WTC11 (cell line): ENCODE measurements around the gene IKBKG. TPM values are rescaled to one million over a fixed set of nuclear protein-coding genes. Genes with fewer than 3 reads are reported as not detected.

Experiments
- ATAC-seq: fragments of 200-7000 bp; cut with Tn5 transposase; 2 replicates; pipeline ENCODE4 v1.10.0; 2021; ENCODE audit warnings: mild to moderate bottlenecking, moderate library complexity
- CTCF ChIA-PET: fragments of 300-600 bp; sonication (Branson Sonifier 250); formaldehyde crosslinking; loops from one replicate; lab custom pipeline; 2021; ENCODE audit warnings: antibody characterized with exemption; lab: Charles Lee
- POLR2A ChIA-PET: fragments of 350-600 bp; sonication (Branson Sonifier 250); formaldehyde crosslinking; loops from one replicate; lab custom pipeline; 2021; ENCODE audit warnings: antibody characterized with exemption; lab: Charles Lee
- DNase-seq: peaks from one replicate; pipeline ENCODE4 v3.0.0; 2021; ENCODE audit warnings: low spot score
- H3K27ac Mint-ChIP-seq: 2 replicates; pipeline ENCODE4 v1.8.0; 2021; ENCODE audit warnings: mixed read lengths
- H3K27me3 Mint-ChIP-seq: 2 replicates; pipeline ENCODE4 v1.8.0; 2021; ENCODE audit warnings: low read depth, mild to moderate bottlenecking, moderate library complexity, mixed read lengths
- H3K36me3 Mint-ChIP-seq: 2 replicates; pipeline ENCODE4 v1.8.0; 2021; ENCODE audit warnings: mixed read lengths
- H3K4me1 Mint-ChIP-seq: 2 replicates; pipeline ENCODE4 v1.8.0; 2022; ENCODE audit warnings: mixed read lengths
- H3K4me3 Mint-ChIP-seq: 2 replicates; pipeline ENCODE4 v1.8.0; 2021; ENCODE audit warnings: mild to moderate bottlenecking, moderate library complexity, mixed read lengths
- H3K9me3 Mint-ChIP-seq: 2 replicates; pipeline ENCODE4 v1.8.0; 2021; ENCODE audit warnings: mixed read lengths
- ARID4B ChIP-seq: sonication (generic); formaldehyde crosslinking; IDR thresholded peaks from 2 replicates; pipeline ENCODE4 v1.8.0; 2023; ENCODE audit warnings: missing genetic modification reagents, mild to moderate bottlenecking, borderline replicate concordance
- ATF3 ChIP-seq: sonication (generic); formaldehyde crosslinking; conservative IDR thresholded peaks from 2 replicates; pipeline ENCODE4 v1.8.1; 2022; ENCODE audit warnings: mild to moderate bottlenecking, missing genetic modification reagents
- CDX4 ChIP-seq: fragments of 250-450 bp; sonication (Bioruptor Pico); IDR thresholded peaks from 2 replicates; pipeline ENCODE4 v1.9.0; 2021; ENCODE audit warnings: moderate library complexity, mild to moderate bottlenecking, inconsistent platforms, borderline replicate concordance
- CTCF ChIP-seq: fragments of 200-600 bp; IDR thresholded peaks from 2 replicates; pipeline ENCODE4 v1.8.0; 2022; ENCODE audit warnings: antibody characterized with exemption
- E2F4 ChIP-seq: sonication (generic); formaldehyde crosslinking; IDR thresholded peaks from 2 replicates; pipeline ENCODE4 v1.8.1; 2022; ENCODE audit warnings: low read depth, mild to moderate bottlenecking, moderate library complexity, missing genetic modification reagents, borderline replicate concordance
- ELF4 ChIP-seq: sonication (generic); formaldehyde crosslinking; IDR thresholded peaks from 2 replicates; pipeline ENCODE4 v1.8.1; 2022; ENCODE audit warnings: low read depth, mild to moderate bottlenecking, moderate library complexity, missing genetic modification reagents
- FOXJ3 ChIP-seq: sonication (generic); formaldehyde crosslinking; IDR thresholded peaks from 2 replicates; pipeline ENCODE4 v1.9.0; 2021; ENCODE audit warnings: missing genetic modification reagents, mild to moderate bottlenecking, borderline replicate concordance
- IRF1 ChIP-seq: sonication (generic); formaldehyde crosslinking; IDR thresholded peaks from 2 replicates; pipeline ENCODE4 v1.8.0; 2023; ENCODE audit warnings: missing genetic modification reagents
- JAZF1 ChIP-seq: fragments of 250-450 bp; sonication (Bioruptor Pico); IDR thresholded peaks from 2 replicates; pipeline ENCODE4 v1.9.0; 2021; ENCODE audit warnings: moderate library complexity, mild to moderate bottlenecking, inconsistent platforms
- NFATC4 ChIP-seq: fragments of 250-450 bp; sonication (Bioruptor Pico); IDR thresholded peaks from 2 replicates; pipeline ENCODE4 v1.9.0; 2021; ENCODE audit warnings: mild to moderate bottlenecking
- NFE2L1 ChIP-seq: sonication (generic); formaldehyde crosslinking; IDR thresholded peaks from 2 replicates; pipeline ENCODE4 v1.8.1; 2023; ENCODE audit warnings: missing genetic modification reagents
- RELA ChIP-seq: sonication (generic); formaldehyde crosslinking; IDR thresholded peaks from 2 replicates; pipeline ENCODE4 v1.8.1; 2022; ENCODE audit warnings: missing genetic modification reagents, mild to moderate bottlenecking, borderline replicate concordance
- SP1 ChIP-seq: sonication (generic); formaldehyde crosslinking; conservative IDR thresholded peaks from 2 replicates; pipeline ENCODE4 v1.8.1; 2022; ENCODE audit warnings: missing genetic modification reagents
- STAT6 ChIP-seq: sonication (generic); formaldehyde crosslinking; conservative IDR thresholded peaks from 2 replicates; pipeline ENCODE4 v1.8.1; 2023; ENCODE audit warnings: mild to moderate bottlenecking, low read depth, missing genetic modification reagents, moderate library complexity
- TEAD4 ChIP-seq: sonication (generic); formaldehyde crosslinking; IDR thresholded peaks from 2 replicates; pipeline ENCODE4 v1.8.0; 2022; ENCODE audit warnings: mild to moderate bottlenecking, missing genetic modification reagents
- TP53 ChIP-seq: sonication (generic); formaldehyde crosslinking; IDR thresholded peaks from 2 replicates; pipeline ENCODE4 v1.8.1; 2023; ENCODE audit warnings: mild to moderate bottlenecking, missing genetic modification reagents
- ZNF263 ChIP-seq: sonication (generic); formaldehyde crosslinking; IDR thresholded peaks from 2 replicates; pipeline ENCODE4 v1.8.1; 2022; ENCODE audit warnings: low read depth, mild to moderate bottlenecking, moderate library complexity, missing genetic modification reagents
- total RNA-seq: library from RNA; stranded (reverse); gene quantifications from 3 replicates; pipeline ENCODE4 v1.2.3, GENCODE V29; 2021

IKBKG gene
- total RNA-seq, 1 experiment from 2014 or later = 29.1 TPM

- no peak for DNase-seq
- Mint-ChIP-seq H3K27ac (no peak overlapping the region), H3K4me3 (no peak overlapping the region), H3K36me3 (peaks cover 8% of the 10 kb centered on the region)
- POLR2A ChIA-PET = no interaction called here
- TF ChIP-seq CDX4 (CRISPR knock-in tag) (no peak), JAZF1 (no peak), NFE2L1 (CRISPR knock-in tag) (no peak), NFATC4 (no peak), CTCF (no peak), RELA (CRISPR knock-in tag) (no peak), STAT6 (CRISPR knock-in tag) (no peak), IRF1 (CRISPR knock-in tag) (no peak), FOXJ3 (CRISPR knock-in tag) (no peak), ATF3 (no peak)
- TF ChIP-seq, all 79 proteins: peak for 0
- CTCF ChIA-PET = no interaction called here
- no peak for ATAC-seq
- Mint-ChIP-seq H3K4me1 (peaks cover 6% of the 10 kb centered on the region), H3K27me3 (peaks cover 1% of the 10 kb centered on the region), H3K9me3 (peaks cover 9% of the 10 kb centered on the region)
These were observed 54.8 kb downstream of the IKBKG start for GRCh38 chrX:154602226-154602625.

- no peak for DNase-seq
- Mint-ChIP-seq H3K4me1 (peaks cover 10% of the 10 kb centered on the region), H3K9me3 (peaks cover 2% of the 10 kb centered on the region), H3K4me3 (no peak overlapping the region), H3K27me3 (no peaks in the 10 kb centered on the region; the same call in 1 of the 2 replicates), H3K27ac (no peak overlapping the region), H3K36me3 (peaks cover under 1% of the 10 kb centered on the region)
- POLR2A ChIA-PET = no interaction called here
- no peak for ATAC-seq
- TF ChIP-seq TP53 (CRISPR knock-in tag) = no peak
- TF ChIP-seq ELF4 (CRISPR knock-in tag) = no peak
- TF ChIP-seq TEAD4 (CRISPR knock-in tag) = no peak
- TF ChIP-seq ARID4B (CRISPR knock-in tag) = no peak
- no peak for TF ChIP-seq RELA (CRISPR knock-in tag)
- TF ChIP-seq ZNF263 (CRISPR knock-in tag) = no peak
- no peak for TF ChIP-seq E2F4 (CRISPR knock-in tag)
- no peak for TF ChIP-seq SP1 (CRISPR knock-in tag)
- CTCF ChIA-PET = no interaction called here
These were observed 55.5 kb downstream of the IKBKG start for GRCh38 chrX:154602766-154603437.
